HEK293 (cell line): ENCODE results near the gene TRMT44.

Experiments used
- CTCF ChIA-PET: fragments of 350-600 bp; formaldehyde crosslinking; extraction: SDS; loops from one replicate; lab custom pipeline; 2021; ENCODE audit warnings: antibody characterized with exemption; lab: Yijun Ruan, JAX
- POLR2A ChIA-PET: fragments of 300-600 bp; formaldehyde crosslinking; extraction: SDS; loops from one replicate; lab custom pipeline; 2020; ENCODE audit warnings: antibody characterized with exemption, inconsistent platforms; lab: Yijun Ruan, JAX
- H3K27ac ChIP-seq: fragments of 200-500 bp; sonication (Bioruptor generic); 2 replicates; pipeline ENCODE4 v1.5.1; 2014; ENCODE audit warnings: low read depth, low read length, control low read depth, inconsistent platforms; ENCODE audit errors: extremely low read depth
- H3K36me3 ChIP-seq, 2 experiments: fragments of 200-500 bp in 1 of 2; sonication (Bioruptor generic) in 1 of 2; 1 replicate in 1 of 2; 2 replicates in 1 of 2; pipeline ENCODE4 v1.5.1; 2014 to 2017; ENCODE audit warnings: inconsistent platforms in 2 of 2, low read length in 2 of 2; ENCODE audit not compliant: control insufficient read depth in 2 of 2, insufficient read depth in 1 of 2
- H3K4me1 ChIP-seq: fragments of 200-500 bp; sonication (Bioruptor generic); 2 replicates; pipeline ENCODE4 v1.5.1; 2014; ENCODE audit warnings: mild to moderate bottlenecking, low read length, inconsistent platforms; ENCODE audit not compliant: control insufficient read depth, insufficient read depth
- H3K4me3 ChIP-seq: 2 replicates; pipeline ENCODE4 v1.5.1; 2011; ENCODE audit warnings: low read depth, mild to moderate bottlenecking, control low read depth, low read length, moderate library complexity
- H3K9me3 ChIP-seq: fragments of 200-500 bp; sonication (Bioruptor generic); 2 replicates; pipeline ENCODE4 v1.5.1; 2014; ENCODE audit warnings: low read depth, low read length, inconsistent platforms; ENCODE audit not compliant: control insufficient read depth, insufficient read depth
- EGR2 ChIP-seq: fragments of 450-650 bp; formaldehyde crosslinking; IDR thresholded peaks from 2 replicates; pipeline ENCODE4 v1.5.1; 2016; ENCODE audit warnings: low read depth, missing biosample characterization, missing genetic modification characterization
- OSR2 ChIP-seq: fragments of 450-650 bp; formaldehyde crosslinking; IDR thresholded peaks from 2 replicates; pipeline ENCODE4 v1.5.1; 2016; ENCODE audit warnings: missing biosample characterization, missing genetic modification characterization
- YY2 ChIP-seq: fragments of 450-650 bp; formaldehyde crosslinking; IDR thresholded peaks from 2 replicates; pipeline ENCODE4 v1.5.1; 2016; ENCODE audit warnings: missing biosample characterization, missing genetic modification characterization
- ZNF112 ChIP-seq: fragments of 450-650 bp; formaldehyde crosslinking; IDR thresholded peaks from 2 replicates; pipeline ENCODE4 v1.5.0; 2017; ENCODE audit warnings: missing biosample characterization, missing genetic modification characterization
- ZNF146 ChIP-seq: fragments of 450-650 bp; formaldehyde crosslinking; IDR thresholded peaks from 2 replicates; pipeline ENCODE4 v1.5.1; 2016; ENCODE audit warnings: missing biosample characterization, missing genetic modification characterization
- ZNF16 ChIP-seq: fragments of 450-650 bp; formaldehyde crosslinking; IDR thresholded peaks from 2 replicates; pipeline ENCODE4 v1.5.1; 2016; ENCODE audit warnings: low read depth, missing biosample characterization, missing genetic modification characterization
- ZNF221 ChIP-seq: fragments of 450-650 bp; formaldehyde crosslinking; IDR thresholded peaks from 2 replicates; pipeline ENCODE4 v1.5.1; 2017; ENCODE audit warnings: missing biosample characterization, missing genetic modification characterization, borderline replicate concordance
- ZNF223 ChIP-seq: fragments of 450-650 bp; formaldehyde crosslinking; IDR thresholded peaks from 2 replicates; pipeline ENCODE4 v1.5.1; 2016; ENCODE audit warnings: missing biosample characterization, missing genetic modification characterization
- ZNF549 ChIP-seq: fragments of 450-650 bp; IDR thresholded peaks from 2 replicates; pipeline ENCODE4 v1.5.1; 2018; ENCODE audit warnings: missing biosample characterization, missing genetic modification characterization, mild to moderate bottlenecking, inconsistent platforms, moderate library complexity
- ZNF600 ChIP-seq: fragments of 450-650 bp; formaldehyde crosslinking; IDR thresholded peaks from 2 replicates; pipeline ENCODE4 v1.5.1; 2016; ENCODE audit warnings: missing biosample characterization, missing genetic modification characterization
- ZNF624 ChIP-seq: fragments of 450-650 bp; formaldehyde crosslinking; IDR thresholded peaks from 2 replicates; pipeline ENCODE4 v1.5.1; 2017; ENCODE audit warnings: missing biosample characterization, missing genetic modification characterization
- ZNF747 ChIP-seq: fragments of 450-650 bp; formaldehyde crosslinking; IDR thresholded peaks from 2 replicates; pipeline ENCODE4 v1.5.1; 2016; ENCODE audit warnings: missing biosample characterization, missing genetic modification characterization
- ZNF830 ChIP-seq: fragments of 450-650 bp; IDR thresholded peaks from 2 replicates; pipeline ENCODE4 v1.5.0; 2018; ENCODE audit warnings: missing biosample characterization, missing genetic modification characterization, low read depth, mild to moderate bottlenecking, moderate library complexity
- ZNF837 ChIP-seq: fragments of 450-650 bp; formaldehyde crosslinking; IDR thresholded peaks from 2 replicates; pipeline ENCODE4 v1.5.1; 2016; ENCODE audit warnings: missing biosample characterization, missing genetic modification characterization
- ZSCAN16 ChIP-seq: fragments of 450-650 bp; formaldehyde crosslinking; IDR thresholded peaks from 2 replicates; pipeline ENCODE4 v1.5.1; 2016; ENCODE audit warnings: missing biosample characterization, missing genetic modification characterization
- TF ChIP-seq, protein P1 (sequence below): fragments of 450-650 bp; formaldehyde crosslinking; IDR thresholded peaks from 2 replicates; pipeline ENCODE4 v1.5.1; 2016; ENCODE audit warnings: missing biosample characterization, missing genetic modification characterization
- TF ChIP-seq, protein P2 (sequence below): fragments of 450-650 bp; formaldehyde crosslinking; IDR thresholded peaks from 2 replicates; pipeline ENCODE4 v1.5.1; 2016; ENCODE audit warnings: missing biosample characterization, missing genetic modification characterization, borderline replicate concordance
- TF ChIP-seq, protein P3 (sequence below): fragments of 450-650 bp; formaldehyde crosslinking; IDR thresholded peaks from 2 replicates; pipeline ENCODE4 v1.5.1; 2016; ENCODE audit warnings: missing biosample characterization, missing genetic modification characterization

The TRMT44 gene

DNA sequence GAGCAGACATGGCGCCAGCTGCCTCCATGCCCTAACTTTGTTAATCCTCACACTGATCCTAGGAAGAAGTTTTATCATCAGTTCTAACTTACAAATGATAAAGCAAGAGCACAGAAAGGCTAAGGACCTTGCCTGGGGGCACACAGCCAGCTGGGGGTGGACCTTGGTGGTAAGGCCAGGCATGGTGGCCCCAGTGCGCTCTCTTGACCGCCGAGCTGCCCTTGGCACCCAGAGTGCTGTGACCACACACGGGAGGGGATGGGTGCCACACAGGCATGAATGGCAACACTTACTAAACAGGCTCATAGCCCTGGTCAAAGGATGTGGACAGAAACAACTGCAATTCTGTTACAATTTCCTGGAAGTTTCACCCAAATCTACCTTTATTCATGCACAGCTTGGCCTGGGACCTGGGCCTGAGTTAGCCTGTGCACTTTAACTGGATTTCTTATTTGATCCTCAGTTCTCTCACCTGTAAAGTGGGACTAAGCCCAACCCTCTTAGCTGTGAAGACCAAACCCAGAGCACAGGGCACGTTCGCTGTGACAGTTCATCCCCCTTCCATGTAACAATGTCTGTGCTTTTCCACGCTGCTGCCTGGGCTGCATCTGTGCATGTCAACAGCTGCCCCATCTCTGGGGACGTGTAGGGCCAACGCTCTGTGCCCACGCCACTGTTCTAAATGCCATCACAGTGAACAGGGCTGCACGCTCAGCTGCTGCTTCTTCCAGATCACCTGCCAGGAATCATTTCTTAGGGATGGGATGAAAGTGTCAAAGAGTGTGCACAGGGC lies 44.9 kb upstream of the TRMT44 start (continued):
- TF ChIP-seq, protein P1, sequence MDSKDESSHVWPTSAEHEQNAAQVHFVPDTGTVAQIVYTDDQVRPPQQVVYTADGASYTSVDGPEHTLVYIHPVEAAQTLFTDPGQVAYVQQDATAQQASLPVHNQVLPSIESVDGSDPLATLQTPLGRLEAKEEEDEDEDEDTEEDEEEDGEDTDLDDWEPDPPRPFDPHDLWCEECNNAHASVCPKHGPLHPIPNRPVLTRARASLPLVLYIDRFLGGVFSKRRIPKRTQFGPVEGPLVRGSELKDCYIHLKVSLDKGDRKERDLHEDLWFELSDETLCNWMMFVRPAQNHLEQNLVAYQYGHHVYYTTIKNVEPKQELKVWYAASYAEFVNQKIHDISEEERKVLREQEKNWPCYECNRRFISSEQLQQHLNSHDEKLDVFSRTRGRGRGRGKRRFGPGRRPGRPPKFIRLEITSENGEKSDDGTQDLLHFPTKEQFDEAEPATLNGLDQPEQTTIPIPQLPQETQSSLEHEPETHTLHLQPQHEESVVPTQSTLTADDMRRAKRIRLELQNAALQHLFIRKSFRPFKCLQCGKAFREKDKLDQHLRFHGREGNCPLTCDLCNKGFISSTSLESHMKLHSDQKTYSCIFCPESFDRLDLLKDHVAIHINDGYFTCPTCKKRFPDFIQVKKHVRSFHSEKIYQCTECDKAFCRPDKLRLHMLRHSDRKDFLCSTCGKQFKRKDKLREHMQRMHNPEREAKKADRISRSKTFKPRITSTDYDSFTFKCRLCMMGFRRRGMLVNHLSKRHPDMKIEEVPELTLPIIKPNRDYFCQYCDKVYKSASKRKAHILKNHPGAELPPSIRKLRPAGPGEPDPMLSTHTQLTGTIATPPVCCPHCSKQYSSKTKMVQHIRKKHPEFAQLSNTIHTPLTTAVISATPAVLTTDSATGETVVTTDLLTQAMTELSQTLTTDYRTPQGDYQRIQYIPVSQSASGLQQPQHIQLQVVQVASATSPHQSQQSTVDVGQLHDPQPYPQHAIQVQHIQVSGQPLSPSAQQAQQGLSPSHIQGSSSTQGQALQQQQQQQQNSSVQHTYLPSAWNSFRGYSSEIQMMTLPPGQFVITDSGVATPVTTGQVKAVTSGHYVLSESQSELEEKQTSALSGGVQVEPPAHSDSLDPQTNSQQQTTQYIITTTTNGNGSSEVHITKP = no peak
- no peak for TF ChIP-seq ZNF837 (tag by site-specific recombination)
- TF ChIP-seq ZNF624 (tag by site-specific recombination) = no peak

DNA sequence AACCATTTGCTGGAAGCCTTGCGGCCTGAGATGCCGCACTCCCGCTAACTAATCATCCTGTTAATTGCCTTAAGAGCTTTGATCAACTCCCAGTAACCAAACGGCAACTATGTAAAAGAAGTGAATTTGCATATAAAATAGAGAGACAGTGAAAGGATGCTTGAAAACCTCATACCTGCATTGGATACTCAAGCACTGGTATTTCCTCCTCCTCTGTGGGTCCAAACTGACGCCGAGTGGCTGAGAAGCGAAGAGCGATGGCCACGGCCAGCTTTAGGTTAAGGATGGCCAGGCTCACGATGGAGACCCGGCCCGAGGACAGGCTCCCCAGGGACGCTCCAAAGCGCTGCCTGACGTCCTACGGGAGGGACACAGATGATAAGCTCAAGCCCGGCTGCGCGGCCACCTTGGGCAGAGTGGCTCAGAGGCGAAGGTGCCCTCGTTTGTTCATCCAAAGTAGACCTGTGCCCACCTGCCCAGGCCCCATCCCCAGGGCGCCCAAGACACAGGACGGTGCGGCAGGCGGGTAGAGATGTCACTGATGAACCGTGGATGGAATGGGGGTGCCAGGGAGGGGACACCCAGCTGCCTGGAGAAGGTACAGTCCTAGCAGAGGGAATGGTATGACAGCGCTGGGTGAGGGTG lies 43.7 kb upstream of the TRMT44 start:
- Histone ChIP-seq H3K4me3 (no peak overlapping the region), H3K4me1 (no peaks in the 10 kb centered on the region), H3K9me3 (no peaks in the 10 kb centered on the region), H3K36me3 (peaks cover 0 to 31% of the 10 kb centered on the region in 2 experiments; a peak in 1 of 3 replicates), H3K27ac (no peak overlapping the region)
- ChIA-PET POLR2A (no interaction called here), CTCF (interaction anchor here (0.5 to 0.7 kb wide), 2 partner anchors 118 to 220 kb away, joined by 3 to 5 read pairs; no protein-coding TSS in a partner anchor)
- TF ChIP-seq, protein P2, sequence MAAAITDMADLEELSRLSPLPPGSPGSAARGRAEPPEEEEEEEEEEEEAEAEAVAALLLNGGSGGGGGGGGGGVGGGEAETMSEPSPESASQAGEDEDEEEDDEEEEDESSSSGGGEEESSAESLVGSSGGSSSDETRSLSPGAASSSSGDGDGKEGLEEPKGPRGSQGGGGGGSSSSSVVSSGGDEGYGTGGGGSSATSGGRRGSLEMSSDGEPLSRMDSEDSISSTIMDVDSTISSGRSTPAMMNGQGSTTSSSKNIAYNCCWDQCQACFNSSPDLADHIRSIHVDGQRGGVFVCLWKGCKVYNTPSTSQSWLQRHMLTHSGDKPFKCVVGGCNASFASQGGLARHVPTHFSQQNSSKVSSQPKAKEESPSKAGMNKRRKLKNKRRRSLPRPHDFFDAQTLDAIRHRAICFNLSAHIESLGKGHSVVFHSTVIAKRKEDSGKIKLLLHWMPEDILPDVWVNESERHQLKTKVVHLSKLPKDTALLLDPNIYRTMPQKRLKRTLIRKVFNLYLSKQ (tag by site-specific recombination) = no peak
- no peak for TF ChIP-seq ZNF221 (tag by site-specific recombination)
- TF ChIP-seq ZNF549 (tag by site-specific recombination) = no peak
- TF ChIP-seq ZNF146 (tag by site-specific recombination) = no peak
- TF ChIP-seq, protein P3, sequence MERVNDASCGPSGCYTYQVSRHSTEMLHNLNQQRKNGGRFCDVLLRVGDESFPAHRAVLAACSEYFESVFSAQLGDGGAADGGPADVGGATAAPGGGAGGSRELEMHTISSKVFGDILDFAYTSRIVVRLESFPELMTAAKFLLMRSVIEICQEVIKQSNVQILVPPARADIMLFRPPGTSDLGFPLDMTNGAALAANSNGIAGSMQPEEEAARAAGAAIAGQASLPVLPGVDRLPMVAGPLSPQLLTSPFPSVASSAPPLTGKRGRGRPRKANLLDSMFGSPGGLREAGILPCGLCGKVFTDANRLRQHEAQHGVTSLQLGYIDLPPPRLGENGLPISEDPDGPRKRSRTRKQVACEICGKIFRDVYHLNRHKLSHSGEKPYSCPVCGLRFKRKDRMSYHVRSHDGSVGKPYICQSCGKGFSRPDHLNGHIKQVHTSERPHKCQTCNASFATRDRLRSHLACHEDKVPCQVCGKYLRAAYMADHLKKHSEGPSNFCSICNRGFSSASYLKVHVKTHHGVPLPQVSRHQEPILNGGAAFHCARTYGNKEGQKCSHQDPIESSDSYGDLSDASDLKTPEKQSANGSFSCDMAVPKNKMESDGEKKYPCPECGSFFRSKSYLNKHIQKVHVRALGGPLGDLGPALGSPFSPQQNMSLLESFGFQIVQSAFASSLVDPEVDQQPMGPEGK = no peak
- TF ChIP-seq ZNF747 = no peak
- no peak for TF ChIP-seq ZSCAN16
- TF ChIP-seq ZNF223 (tag by site-specific recombination) = no peak
- no peak for TF ChIP-seq EGR2
- no peak for TF ChIP-seq OSR2 (tag by site-specific recombination)
- TF ChIP-seq ZNF830 = no peak
- no peak for TF ChIP-seq ZNF16
- TF ChIP-seq YY2 (tag by site-specific recombination) = no peak
- TF ChIP-seq ZNF112 = no peak
- TF ChIP-seq ZNF600 (tag by site-specific recombination) = no peak
